ENCODE results near the gene USP47. TPM values are rescaled to one million over a fixed set of nuclear protein-coding genes. Genes with fewer than 3 reads are reported as not detected.

Gene USP47
- total RNA-seq, 1 donor = 169 TPM

DNA sequence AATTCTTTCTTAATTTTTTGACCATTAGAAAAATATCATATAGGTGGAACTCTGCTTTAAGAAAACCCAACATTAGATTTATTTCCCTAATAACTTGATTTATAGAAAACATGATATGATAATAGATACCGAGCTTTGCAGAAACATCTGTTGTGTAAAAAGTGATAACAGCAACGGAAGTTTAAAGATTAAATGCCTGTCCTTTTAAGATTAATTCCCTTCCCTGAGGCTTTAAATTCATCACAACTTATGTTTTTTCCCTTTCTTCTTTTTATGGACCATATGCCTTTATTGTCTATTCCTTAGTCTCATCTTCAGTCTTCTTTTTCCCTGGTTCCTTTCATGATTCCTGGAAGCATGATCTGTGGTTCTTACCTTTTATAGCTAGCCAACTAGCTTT is 1.9 kb downstream of the USP47 start:
- Histone ChIP-seq H3K27me3 (ENCODE audit: insufficient read depth, low read length) (no peaks in the 10 kb centered on the region), H3K4me1 (ENCODE audit: insufficient read depth, low read length) (peaks cover 34% of the 10 kb centered on the region)

DNA sequence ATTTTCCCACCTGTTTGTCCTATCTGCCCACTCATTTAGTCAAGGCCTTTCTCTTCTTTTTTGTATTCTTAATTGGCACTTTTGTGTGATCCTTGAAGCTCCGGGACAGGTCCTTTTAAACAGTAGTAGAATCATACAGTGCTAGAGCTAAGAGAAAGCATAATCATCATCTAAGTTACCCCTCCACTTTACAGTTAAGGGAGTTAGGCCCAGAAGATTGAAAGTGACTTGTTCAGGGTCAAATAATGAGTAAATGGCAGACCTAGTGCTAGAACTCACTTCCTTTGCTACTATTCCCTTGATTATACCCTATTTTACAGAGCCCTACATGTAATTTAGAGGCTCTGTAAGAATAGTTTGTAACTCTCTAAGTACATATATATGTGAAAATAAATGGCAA is 2.5 kb downstream of the USP47 start:
- H3K9me3 ChIP-seq (ENCODE audit: low read depth, low read length) = no peaks in the 10 kb centered on the region
- H3K27me3 ChIP-seq (ENCODE audit: insufficient read depth, low read length) = no peaks in the 10 kb centered on the region
- no peak overlapping the region for H3K4me3 ChIP-seq (ENCODE audit: low read length)
- peaks cover 40% of the 10 kb centered on the region for H3K4me1 ChIP-seq (ENCODE audit: insufficient read depth, low read length)

More for the DNA sequence above, 1.9 kb downstream of the USP47 start:
- Histone ChIP-seq H3K9me3 (ENCODE audit: low read depth, low read length) (no peaks in the 10 kb centered on the region), H3K4me3 (ENCODE audit: low read length) (peak overlapping the region; percentile 81)

DNA sequence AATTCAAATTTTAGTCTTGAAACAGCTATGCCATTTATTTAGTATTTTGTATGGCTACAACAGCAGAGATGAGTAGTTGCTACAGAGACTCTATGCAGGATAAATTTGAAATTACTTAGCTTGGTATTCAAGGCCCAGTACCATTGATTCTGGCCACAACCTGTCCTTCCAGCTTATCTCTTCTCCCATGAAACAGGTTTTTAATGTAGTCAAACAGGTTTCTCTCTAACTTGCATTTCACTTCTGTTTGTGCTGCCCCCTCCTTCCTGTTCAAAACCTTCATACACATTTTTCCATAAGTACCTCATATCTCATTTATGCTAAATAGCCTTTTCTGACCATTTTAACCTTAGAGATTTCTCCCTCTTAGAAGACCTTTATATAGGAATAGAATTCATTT is 3.3 kb downstream of the USP47 start:
- Histone ChIP-seq H3K9me3 (ENCODE audit: low read depth, low read length) (no peaks in the 10 kb centered on the region), H3K27me3 (ENCODE audit: insufficient read depth, low read length) (no peaks in the 10 kb centered on the region), H3K4me1 (ENCODE audit: insufficient read depth, low read length) (peaks cover 43% of the 10 kb centered on the region), H3K4me3 (ENCODE audit: low read length) (no peak overlapping the region)

DNA sequence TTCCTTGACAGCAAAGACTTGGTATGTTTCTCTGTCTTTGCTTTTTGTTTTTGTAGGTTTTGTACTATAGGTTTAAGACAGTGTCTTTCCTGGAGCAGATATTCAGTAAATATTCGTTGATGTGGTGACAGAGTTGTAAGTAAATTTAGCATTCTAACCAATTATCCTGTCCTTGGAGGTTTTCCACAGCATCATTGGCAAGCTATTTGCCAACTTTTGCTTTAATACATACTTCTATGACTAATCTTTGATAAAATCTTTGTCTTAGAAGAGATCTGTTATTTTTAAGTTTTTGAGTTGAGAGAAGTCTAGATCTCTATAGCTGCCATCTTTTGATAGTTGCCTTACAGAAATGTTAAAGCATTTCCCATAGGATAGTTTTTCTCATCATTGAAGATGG is 3.8 kb downstream of the USP47 start:
- peaks cover 44% of the 10 kb centered on the region for H3K4me1 ChIP-seq (ENCODE audit: insufficient read depth, low read length)
- H3K27me3 ChIP-seq (ENCODE audit: insufficient read depth, low read length) = no peaks in the 10 kb centered on the region
- H3K4me3 ChIP-seq (ENCODE audit: low read length) = no peak overlapping the region
- H3K9me3 ChIP-seq (ENCODE audit: low read depth, low read length) = no peaks in the 10 kb centered on the region

DNA sequence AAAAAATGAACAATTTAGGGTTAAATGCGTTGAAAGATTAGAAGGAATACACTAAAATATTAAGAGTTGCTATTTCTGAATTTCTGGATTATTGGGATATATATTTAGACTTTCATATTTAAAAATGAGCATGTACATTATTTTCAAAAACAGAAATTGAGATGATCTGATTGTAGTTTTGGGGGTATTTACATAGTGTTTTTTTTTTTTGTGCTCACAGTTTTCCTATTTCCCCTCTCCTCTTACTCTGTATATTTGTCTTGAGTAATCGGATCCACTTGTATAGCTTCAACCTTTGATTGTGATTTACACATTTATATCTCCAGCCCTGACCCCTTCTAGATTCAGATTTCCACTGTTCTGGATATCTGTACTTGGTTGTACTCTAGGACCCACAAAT is 5.3 kb downstream of the USP47 start:
- Histone ChIP-seq H3K4me1 (ENCODE audit: insufficient read depth, low read length) (peaks cover 46% of the 10 kb centered on the region), H3K9me3 (ENCODE audit: low read depth, low read length) (no peaks in the 10 kb centered on the region), H3K4me3 (ENCODE audit: low read length) (no peak overlapping the region), H3K27me3 (ENCODE audit: insufficient read depth, low read length) (no peaks in the 10 kb centered on the region)

DNA sequence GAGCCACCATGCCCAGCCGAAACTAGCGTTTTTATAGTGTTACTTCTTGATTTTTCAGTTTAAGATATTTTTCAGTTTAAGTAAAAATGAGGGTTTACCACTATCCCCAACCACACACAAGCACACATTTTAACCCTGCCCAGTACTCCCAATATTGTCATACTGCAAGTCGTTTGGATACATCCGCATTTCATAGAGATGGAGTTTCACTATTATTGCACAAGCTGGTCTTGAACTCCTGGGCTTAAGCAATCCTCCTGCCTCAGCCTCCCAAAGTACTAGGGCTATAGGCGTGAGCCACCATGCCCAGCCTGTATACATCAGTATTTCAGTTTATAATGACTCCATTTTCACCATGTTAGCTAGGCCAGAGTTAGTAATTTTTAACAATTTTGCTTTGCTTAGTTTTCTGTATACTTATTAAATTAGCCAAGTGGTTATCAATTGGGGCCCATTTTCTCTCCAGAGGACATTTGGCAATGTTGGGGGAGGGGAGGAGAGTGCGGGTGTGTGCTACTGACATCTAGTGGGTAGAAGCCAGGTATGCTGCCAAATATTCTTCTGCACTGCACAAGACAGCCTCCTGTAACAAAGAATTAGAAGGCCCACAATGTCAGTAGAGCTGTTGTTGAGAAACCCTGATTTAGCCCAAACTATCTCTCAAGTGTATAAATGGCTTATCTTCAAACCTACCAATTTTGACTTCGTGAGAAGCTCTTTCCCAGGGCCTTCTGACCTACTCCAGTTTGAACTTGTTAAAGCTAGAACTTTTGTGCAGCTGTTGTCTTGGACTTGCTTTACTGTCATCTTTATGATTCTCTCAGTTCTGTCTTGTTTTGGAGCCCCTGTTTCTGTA is 7.3 kb downstream of the USP47 start:
- Histone ChIP-seq H3K4me1 (ENCODE audit: insufficient read depth, low read length) (peaks cover 37% of the 10 kb centered on the region), H3K4me3 (ENCODE audit: low read length) (no peak overlapping the region), H3K9me3 (ENCODE audit: low read depth, low read length) (no peaks in the 10 kb centered on the region), H3K27me3 (ENCODE audit: insufficient read depth, low read length) (no peaks in the 10 kb centered on the region)

DNA sequence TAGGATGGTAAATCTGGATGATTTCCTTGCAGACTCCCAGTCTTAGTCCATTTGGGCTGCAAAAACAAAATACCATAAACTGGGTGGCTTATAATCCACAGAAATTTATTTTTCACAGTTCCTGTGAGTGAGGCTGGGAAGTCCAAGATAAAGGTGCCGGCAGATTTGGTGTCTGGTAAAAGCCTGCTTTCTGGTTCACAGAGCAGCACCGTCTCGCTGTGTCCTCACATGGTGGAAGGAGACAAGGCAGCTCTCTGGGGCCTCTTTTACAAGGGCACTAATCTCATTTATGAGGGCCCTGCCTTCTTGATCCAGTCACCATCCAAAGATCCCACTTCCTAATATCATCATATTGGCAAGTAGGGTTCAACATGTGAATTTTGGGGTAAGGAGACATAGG is 8.9 kb downstream of the USP47 start:
- Histone ChIP-seq H3K9me3 (ENCODE audit: low read depth, low read length) (no peaks in the 10 kb centered on the region), H3K4me3 (ENCODE audit: low read length) (no peak overlapping the region), H3K27me3 (ENCODE audit: insufficient read depth, low read length) (no peaks in the 10 kb centered on the region), H3K4me1 (ENCODE audit: insufficient read depth, low read length) (peaks cover 25% of the 10 kb centered on the region)

DNA sequence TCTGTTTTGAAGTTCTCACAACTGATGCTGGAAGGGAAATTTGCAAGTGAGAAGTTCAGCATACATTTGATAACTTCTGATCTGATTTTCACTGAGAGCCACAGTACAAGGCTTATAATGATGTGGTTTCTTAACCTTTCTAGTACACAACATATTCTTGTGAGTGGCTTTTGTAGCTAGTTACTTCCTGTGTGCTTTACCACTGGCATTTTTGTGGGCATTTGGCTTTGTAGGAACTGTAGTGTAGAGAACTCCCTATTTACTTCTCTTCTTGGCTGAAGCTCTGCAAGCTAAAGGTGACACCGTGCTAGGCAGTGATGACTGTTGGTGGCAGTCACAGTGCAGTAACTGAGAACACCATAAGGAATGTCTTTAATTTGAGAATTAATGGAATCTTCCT is 14.9 kb downstream of the USP47 start:
- Histone ChIP-seq H3K9me3 (ENCODE audit: low read depth, low read length) (no peaks in the 10 kb centered on the region), H3K27me3 (ENCODE audit: insufficient read depth, low read length) (no peaks in the 10 kb centered on the region), H3K4me3 (ENCODE audit: low read length) (no peak overlapping the region), H3K4me1 (ENCODE audit: insufficient read depth, low read length) (peaks cover 19% of the 10 kb centered on the region)

DNA sequence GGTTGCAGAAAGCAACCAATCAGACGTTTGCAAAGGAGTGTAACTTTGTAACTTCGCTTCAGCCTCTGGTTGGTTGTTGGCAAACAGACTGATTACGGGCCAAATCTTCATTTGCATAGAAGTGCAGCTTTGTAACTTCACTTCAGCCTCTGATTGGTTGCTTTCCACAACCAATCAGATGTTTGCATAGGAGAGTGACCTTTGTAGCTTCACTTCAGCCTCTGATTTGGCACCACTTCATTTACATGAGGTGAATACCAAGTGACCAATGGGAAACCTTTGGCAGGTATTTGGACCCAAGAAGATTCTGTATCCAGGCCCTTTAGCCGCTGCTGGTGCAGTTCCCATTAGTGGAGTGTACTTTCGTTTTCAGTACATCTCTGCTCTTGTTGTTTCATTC is 16.0 kb downstream of the USP47 start:
- Histone ChIP-seq H3K9me3 (ENCODE audit: low read depth, low read length) (no peaks in the 10 kb centered on the region), H3K27me3 (ENCODE audit: insufficient read depth, low read length) (no peaks in the 10 kb centered on the region), H3K4me3 (ENCODE audit: low read length) (no peak overlapping the region), H3K4me1 (ENCODE audit: insufficient read depth, low read length) (peaks cover 15% of the 10 kb centered on the region)

DNA sequence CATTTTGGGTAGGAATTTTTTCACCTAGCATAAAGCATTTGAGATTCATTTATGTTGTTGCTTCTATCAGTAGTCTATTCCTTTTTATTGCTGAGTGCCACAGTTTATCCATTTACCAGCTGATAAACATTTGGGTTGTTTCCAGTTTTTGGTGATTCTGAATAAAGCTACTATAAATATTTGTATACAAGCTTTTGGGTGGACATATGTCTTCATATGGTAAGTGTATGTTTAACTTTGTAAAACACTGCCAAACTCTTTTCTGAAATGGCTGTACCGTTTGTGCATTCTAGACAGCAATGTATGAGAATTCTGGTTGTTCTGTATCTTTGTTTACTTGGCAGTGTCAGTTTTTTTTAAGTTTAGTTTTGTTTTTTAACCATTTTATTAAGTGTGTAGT is 16.9 kb downstream of the USP47 start:
- Histone ChIP-seq H3K4me3 (ENCODE audit: low read length) (no peak overlapping the region), H3K9me3 (ENCODE audit: low read depth, low read length) (no peaks in the 10 kb centered on the region)

DNA sequence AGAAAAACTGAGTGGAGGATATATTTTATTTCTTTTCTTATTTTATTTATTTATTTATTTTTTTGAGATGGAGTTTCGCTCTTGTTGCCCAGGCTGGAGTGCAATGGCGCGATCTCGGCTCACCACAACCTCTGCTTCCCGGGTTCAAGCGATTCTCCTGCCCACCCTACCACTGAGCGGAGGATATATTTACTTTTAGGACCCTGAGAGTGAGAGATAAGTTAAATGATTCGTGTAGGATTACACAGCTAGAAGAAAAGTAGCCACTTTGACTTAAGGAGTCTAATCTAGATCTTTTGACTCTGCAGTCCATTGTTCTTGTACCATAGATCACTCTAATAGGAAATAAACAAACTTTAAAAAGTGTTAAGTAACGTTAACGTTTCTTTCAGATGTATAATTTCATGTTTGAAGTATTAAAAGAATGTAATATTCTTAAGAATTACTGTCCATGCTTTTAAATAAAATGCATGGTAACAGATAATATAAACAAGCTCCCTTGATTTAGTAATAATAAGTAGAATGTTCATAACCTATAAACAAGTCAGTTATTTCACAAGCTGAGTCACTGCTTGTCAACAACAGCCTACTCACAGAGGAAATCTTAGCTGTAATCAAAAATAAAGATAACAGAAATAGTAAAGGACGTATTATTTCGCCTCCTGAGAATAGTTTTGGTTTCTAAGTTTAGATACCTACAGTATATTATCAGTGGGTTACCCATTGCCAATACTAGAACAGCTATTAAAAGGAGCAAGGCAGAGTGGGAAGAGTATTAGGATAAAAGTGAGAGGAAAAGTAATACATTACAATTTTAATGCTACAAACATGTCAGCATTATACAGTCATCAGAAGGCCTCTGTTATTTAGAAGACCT is 18.6 kb downstream of the USP47 start:
- H3K4me1 ChIP-seq (ENCODE audit: insufficient read depth, low read length) = peaks cover 15% of the 10 kb centered on the region
- no peaks in the 10 kb centered on the region for H3K9me3 ChIP-seq (ENCODE audit: low read depth, low read length)
- H3K4me3 ChIP-seq (ENCODE audit: low read length) = no peak overlapping the region
- no peaks in the 10 kb centered on the region for H3K27me3 ChIP-seq (ENCODE audit: insufficient read depth, low read length)

More for the DNA sequence above, 16.9 kb downstream of the USP47 start:
- H3K27me3 ChIP-seq (ENCODE audit: insufficient read depth, low read length) = no peaks in the 10 kb centered on the region
- peaks cover 15% of the 10 kb centered on the region for H3K4me1 ChIP-seq (ENCODE audit: insufficient read depth, low read length)

DNA sequence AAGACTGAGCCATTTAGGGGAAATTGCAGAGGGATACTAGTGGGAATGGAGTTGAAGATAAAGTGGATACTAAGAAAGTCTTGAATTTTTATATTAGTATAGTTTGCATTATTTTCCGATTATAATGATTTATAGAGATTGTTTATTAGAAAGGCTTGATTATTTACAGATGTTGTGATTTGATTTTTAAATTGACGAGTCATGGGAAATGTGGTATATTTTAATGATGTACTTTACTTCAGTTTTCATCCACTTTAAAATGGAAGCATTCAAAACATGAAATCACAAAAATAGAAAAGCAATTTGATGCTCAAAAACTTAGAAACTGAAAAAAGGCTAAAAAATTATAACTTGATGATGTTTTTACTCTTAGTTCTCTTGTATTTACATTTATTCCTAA is 21.2 kb downstream of the USP47 start:
- H3K4me1 ChIP-seq (ENCODE audit: insufficient read depth, low read length) = peaks cover 6% of the 10 kb centered on the region
- H3K4me3 ChIP-seq (ENCODE audit: low read length) = no peak overlapping the region
- H3K27me3 ChIP-seq (ENCODE audit: insufficient read depth, low read length) = no peaks in the 10 kb centered on the region
- H3K9me3 ChIP-seq (ENCODE audit: low read depth, low read length) = no peaks in the 10 kb centered on the region

DNA sequence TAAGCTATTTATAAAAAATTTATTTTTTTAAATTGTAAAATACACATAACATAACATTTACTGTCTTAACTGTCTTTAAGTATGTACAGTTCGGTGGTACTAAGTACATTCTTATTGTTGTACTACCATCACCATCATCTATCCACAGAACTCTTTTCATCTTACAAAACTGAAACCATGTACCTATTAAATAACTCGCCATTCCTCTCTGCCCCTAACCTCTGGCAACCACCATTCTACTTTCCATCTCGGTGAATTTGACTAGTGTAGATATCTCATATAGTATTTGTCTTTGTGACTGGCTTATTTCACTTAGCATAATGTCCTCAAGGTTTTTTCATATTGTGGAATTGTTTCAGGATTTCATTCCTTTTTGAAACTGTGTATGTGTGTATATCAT is 22.6 kb downstream of the USP47 start:
- Histone ChIP-seq H3K27me3 (ENCODE audit: insufficient read depth, low read length) (no peaks in the 10 kb centered on the region), H3K4me1 (ENCODE audit: insufficient read depth, low read length) (peaks cover 6% of the 10 kb centered on the region), H3K4me3 (ENCODE audit: low read length) (no peak overlapping the region), H3K9me3 (ENCODE audit: low read depth, low read length) (no peaks in the 10 kb centered on the region)

DNA sequence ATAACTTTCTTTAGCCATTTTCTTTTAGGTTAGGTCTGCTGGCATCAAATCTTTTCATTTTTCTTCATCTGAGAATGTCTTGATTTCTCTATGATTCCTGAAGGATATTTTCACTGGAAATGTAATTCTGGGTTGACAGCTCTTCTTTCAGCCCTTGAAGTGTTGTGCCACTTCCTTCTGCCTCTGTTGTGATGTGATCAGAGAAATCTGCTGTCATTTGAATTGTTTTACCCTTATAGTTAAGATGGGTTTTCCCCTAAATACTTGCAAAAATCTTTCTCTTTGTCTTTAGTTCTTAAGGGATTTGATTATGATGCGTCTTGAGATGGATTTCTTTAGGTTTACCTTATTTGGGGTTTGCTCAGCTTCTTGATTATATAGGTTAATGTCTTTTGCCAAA is 23.0 kb downstream of the USP47 start:
- H3K27me3 ChIP-seq (ENCODE audit: insufficient read depth, low read length) = no peaks in the 10 kb centered on the region
- H3K4me3 ChIP-seq (ENCODE audit: low read length) = no peak overlapping the region
- no peaks in the 10 kb centered on the region for H3K9me3 ChIP-seq (ENCODE audit: low read depth, low read length)
- peaks cover 11% of the 10 kb centered on the region for H3K4me1 ChIP-seq (ENCODE audit: insufficient read depth, low read length)

DNA sequence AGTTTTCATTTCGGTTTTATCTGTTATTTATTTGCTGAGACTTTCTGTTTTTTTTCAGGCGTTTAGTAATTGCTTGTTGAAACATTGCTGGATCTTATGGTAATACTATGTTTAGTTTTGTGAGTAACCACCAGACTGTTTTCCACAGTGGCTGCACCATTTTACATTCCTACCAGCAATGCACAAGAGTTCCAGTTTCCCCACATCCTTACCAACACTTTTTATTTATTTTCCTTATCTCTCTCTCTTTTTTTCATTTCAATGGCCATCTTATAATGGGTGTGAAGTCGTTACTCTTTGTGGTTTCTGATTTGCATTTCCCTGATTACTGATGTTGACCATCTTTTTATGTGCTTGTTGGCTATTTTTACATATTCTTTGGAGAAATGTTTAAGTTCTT is 23.7 kb downstream of the USP47 start:
- Histone ChIP-seq H3K4me1 (ENCODE audit: insufficient read depth, low read length) (peaks cover 12% of the 10 kb centered on the region), H3K4me3 (ENCODE audit: low read length) (no peak overlapping the region), H3K9me3 (ENCODE audit: low read depth, low read length) (no peaks in the 10 kb centered on the region), H3K27me3 (ENCODE audit: insufficient read depth, low read length) (no peaks in the 10 kb centered on the region)
